Measurements from ENCODE around the gene RGMA. TPM values are rescaled to one million over a fixed set of nuclear protein-coding genes. Genes with fewer than 3 reads are reported as not detected.

The RGMA gene
- total RNA-seq, 1 experiment from 2014 or later: 41.4 TPM

- H3K4ac ChIP-seq (ENCODE audit: low read depth, low read length): no peak overlapping the region
These were observed 14.4 kb downstream of the RGMA start for GRCh38 chr15:93074599-93074998.

More at GRCh38 chr15:93074599-93074998, 14.4 kb downstream of the RGMA start:
- Histone ChIP-seq H3K9me3 (ENCODE audit: control insufficient read depth, low read depth, low read length) (no peaks in the 10 kb centered on the region), H3T11ph (ENCODE audit: low read length) (no peak overlapping the region), H2BK12ac (ENCODE audit: insufficient read length, low read depth, low read length) (no peak overlapping the region), H3K9ac (ENCODE audit: extremely low read depth, insufficient read length, low read length) (no peak overlapping the region), H2BK120ac (ENCODE audit: low read depth, low read length, poor library complexity, severe bottlenecking) (no peak overlapping the region), H2BK5ac (ENCODE audit: insufficient read length, low read length) (no peak overlapping the region), H3K23ac (ENCODE audit: insufficient read length, low read depth, low read length) (no peak overlapping the region), H3K14ac (ENCODE audit: insufficient read depth, low read length) (no peak overlapping the region), H3K27ac (ENCODE audit: insufficient read length, low read depth, low read length) (no peak overlapping the region), H2BK20ac (ENCODE audit: low read depth, low read length, poor library complexity, severe bottlenecking) (no peak overlapping the region), H3K4me2 (ENCODE audit: insufficient read depth, insufficient read length, low read length) (no peak overlapping the region), H2BK15ac (ENCODE audit: low read depth, low read length) (no peak overlapping the region), H4K8ac (replicated peaks; ENCODE audit: insufficient read length, low read depth, low read length) (no peak overlapping the region), H4K91ac (ENCODE audit: insufficient read length, low read depth, low read length) (no peak overlapping the region), H2AFZ (ENCODE audit: low read length) (no peak overlapping the region), H3K23me2 (ENCODE audit: insufficient read length, low read depth, low read length, poor library complexity, severe bottlenecking) (peaks cover 19% of the 10 kb centered on the region), H3K18ac (ENCODE audit: insufficient read length, low read depth, low read length) (no peak overlapping the region), H3K56ac (ENCODE audit: insufficient read length, low read depth, low read length) (no peak overlapping the region), H4K20me1 (ENCODE audit: control insufficient read depth, insufficient read depth, insufficient read length) (no peaks in the 10 kb centered on the region), H4K5ac (ENCODE audit: insufficient read length, low read depth, low read length) (no peak overlapping the region), H3K79me2 (ENCODE audit: insufficient read depth, low read length) (peaks cover 10% of the 10 kb centered on the region; the same call in 1 of the 2 replicates), H3K27me3 (ENCODE audit: insufficient read depth, low read length) (no peaks in the 10 kb centered on the region; the same call in 1 of the 2 replicates), H3K79me1 (ENCODE audit: insufficient read depth, low read depth, low read length, poor library complexity, severe bottlenecking) (no peaks in the 10 kb centered on the region), H2AK5ac (ENCODE audit: insufficient read length, low read length) (no peak overlapping the region), H3K4me1 (ENCODE audit: insufficient read depth, low read length) (peaks cover 7% of the 10 kb centered on the region; the same call in 1 of the 2 replicates)
- Mint-ChIP-seq H3K4me1 (peaks cover 53 to 57% of the 10 kb centered on the region in 2 experiments), H3K9me3 (no peaks in the 10 kb centered on the region; a peak in 1 of 5 replicates), H3K36me3 (ENCODE audit: insufficient read depth in 1 of 3, low read depth in 3 of 3) (peaks cover 7 to 27% (median 8%) of the 10 kb centered on the region in 3 experiments; a peak in 6 of 7 replicates), H3K4me3 (no peak overlapping the region), H3K27me3 (ENCODE audit: low read depth) (peaks cover 32% of the 10 kb centered on the region), H3K27ac (no peak overlapping the region)
- WGBS (ENCODE audit: extremely low coverage, insufficient read length, low lambda C conversion rate): no CpG with 5 or more reads among the region's 13 CpGs
- no peak for TF ChIP-seq CTCF (conservative IDR thresholded peaks at IDR 0.05)
- DNase-seq: no peak

Measured in H9 (cell line).